HG03175 (cell line): Measurements from ENCODE around the gene WDR48.
A peak's percentile ranks its signal among the peaks of the same experiment; 100 is the strongest.

Experiments
- ATAC-seq: cut with Tn5 transposase; IDR thresholded peaks from one replicate; pipeline ENCODE4 v1.9.1; 2021; ENCODE audit warnings: mild to moderate bottlenecking, moderate library complexity; ENCODE audit not compliant: unreplicated experiment

The WDR48 gene

GRCh38 chr3:39118931-39119660 is 67.3 kb downstream of the WDR48 start:
- ATAC-seq, result no peak

GRCh38 chr3:39121621-39122020 is 69.8 kb downstream of the WDR48 start:
- no peak for ATAC-seq

DNA sequence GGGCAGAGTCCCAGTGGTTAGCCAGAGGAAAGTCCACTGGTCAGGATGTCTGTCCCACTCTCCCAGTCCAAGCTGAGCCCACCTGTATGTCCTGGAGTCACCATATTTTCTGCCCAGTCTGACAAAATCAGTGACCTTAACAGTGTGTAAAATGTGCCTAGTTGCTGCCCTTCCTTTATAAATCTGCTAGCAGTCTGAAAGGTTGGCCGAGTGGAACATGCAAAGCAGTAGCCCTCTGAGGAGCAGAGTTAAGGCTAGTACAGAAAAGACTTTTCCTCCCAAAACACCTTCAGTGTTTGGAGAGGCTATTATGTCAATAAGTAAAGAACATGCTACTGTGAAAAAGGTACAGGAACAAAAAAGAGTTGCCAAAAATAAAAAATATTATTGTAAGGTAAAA is 71.0 kb downstream of the WDR48 start:
- ATAC-seq, result peak; percentile 67

- no peak for ATAC-seq
Observed at GRCh38 chr3:39124876-39125840, 73.3 kb downstream of the WDR48 start.

DNA sequence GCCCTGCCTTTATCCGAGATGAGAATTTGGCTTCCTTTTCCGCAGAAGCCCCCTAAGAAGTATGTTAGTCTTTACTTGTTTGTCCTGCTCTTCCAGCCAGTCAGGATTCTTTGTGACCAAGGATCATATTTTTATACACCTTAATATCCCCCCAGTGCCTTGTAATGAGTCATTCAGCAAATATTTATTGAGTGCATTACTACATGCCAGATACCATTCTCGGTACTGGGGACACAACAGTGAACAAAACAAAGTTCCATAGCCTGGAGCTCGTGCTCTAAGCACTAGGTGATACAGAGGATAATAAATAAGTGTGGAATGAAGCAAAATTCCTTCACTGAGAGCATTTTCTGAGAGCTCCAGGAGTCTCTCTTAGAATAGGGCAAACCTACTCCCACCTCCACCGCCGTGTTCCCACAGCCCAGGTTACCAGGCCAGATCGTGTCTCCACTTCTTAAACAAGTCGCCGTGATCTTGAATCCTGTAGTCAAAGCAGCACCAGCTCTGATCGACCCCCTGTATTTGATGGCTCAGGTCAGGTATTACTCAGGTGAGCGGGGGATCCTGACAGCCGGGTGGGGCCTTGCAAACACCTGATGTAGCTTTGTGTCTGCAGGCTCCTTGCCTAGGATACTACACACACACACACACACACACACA is 74.2 kb downstream of the WDR48 start:
- no peak for ATAC-seq

- ATAC-seq, result no peak
Observed at GRCh38 chr3:39126532-39127071, 74.8 kb downstream of the WDR48 start.

DNA sequence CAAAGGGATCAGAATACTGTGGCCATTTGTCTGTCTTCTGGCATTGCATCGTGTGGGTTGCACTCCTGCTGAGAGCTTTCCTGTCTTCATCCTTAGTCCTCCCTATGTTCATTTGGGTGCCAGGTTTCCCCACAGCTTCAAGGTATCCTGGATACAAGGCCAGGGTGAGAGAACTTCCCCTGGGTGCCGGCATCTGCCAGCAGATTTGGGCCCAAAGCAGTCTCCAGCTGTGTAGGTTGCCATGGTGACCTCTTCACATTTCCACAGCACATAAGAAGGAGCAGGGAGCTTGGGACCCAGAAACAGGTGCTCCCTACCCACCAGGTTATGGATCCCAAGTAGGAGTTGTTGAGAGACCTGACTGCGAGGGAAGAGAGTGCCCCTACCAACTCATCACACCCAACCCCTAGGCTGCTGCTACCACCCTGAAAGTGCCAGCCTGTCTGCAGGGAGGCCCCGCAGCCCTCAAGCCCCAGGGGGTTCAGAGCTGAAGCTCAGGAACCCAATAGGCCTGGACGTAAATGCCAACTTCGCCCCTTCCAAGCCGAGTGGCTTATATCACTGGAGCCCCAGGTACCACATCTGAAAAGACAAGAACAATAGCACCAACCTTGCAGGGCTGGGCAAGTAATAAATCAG is 75.6 kb downstream of the WDR48 start:
- ATAC-seq, result no peak

GRCh38 chr3:39127908-39128304 is 76.1 kb downstream of the WDR48 start:
- no peak for ATAC-seq

DNA sequence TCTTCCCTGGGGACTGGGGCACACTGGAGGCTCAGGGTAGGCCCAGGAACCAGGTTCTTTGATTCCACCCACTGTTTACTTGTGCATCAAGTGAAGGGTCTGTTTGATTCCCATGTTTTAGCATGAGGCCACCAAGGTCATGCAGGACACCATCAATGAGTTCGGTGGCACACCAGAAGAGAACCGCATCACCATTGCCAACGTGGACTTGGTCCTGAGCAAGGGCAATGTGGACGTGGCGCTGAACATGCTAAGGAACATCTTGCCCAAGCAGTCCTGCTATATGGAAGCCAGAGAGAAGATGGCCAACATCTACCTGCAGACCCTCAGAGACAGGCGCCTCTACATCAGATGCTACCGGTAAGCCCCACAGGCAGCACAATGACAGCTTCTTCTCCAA is 77.1 kb downstream of the WDR48 start:
- no peak for ATAC-seq

DNA sequence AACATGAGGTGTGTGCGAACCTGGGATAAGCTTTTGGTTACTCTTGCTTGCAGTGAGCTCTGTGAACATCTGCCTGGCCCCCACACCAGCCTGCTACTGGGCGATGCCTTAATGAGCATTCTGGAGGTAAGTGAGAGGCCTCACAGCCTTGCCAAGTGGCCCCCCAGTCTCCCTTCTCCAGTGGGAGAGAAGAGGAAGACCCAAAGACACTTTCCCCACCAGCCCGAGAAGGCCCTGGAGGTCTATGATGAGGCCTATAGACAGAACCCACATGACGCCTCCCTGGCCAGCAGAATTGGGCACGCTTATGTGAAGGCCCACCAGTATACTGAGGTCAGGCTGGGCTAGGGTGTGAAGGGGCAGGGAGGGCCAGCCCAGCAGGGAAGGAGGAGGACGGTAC is 78.2 kb downstream of the WDR48 start:
- ATAC-seq, result no peak

DNA sequence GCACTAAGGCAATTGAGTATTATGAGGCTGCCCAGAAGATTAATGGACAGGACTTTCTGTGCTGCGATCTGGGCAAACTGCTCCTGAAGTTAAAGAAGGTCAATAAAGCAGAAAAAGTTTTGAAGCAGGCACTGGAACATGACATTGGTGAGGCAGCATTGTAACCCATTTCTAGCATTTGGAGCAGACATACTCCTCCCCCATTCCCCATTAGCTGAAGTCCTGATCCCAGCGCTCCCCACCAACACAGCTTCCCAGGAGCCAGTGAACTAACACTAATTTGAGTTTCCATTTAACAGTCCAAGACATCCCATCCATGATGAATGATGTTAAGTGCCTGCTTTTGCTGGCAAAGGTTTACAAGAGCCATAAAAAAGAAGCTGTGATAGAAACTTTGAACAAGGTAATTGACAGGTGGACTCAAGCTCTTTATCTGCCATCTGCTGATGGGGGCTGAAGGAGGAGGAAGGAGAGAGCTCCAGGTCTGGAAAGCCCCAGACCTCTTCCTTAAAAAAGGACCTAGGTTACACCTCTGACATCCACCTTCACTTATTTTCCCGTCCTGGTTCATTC is 79.0 kb downstream of the WDR48 start:
- no peak for ATAC-seq

GRCh38 chr3:39132096-39133092 is 80.6 kb downstream of the WDR48 start:
- ATAC-seq, result no peak

DNA sequence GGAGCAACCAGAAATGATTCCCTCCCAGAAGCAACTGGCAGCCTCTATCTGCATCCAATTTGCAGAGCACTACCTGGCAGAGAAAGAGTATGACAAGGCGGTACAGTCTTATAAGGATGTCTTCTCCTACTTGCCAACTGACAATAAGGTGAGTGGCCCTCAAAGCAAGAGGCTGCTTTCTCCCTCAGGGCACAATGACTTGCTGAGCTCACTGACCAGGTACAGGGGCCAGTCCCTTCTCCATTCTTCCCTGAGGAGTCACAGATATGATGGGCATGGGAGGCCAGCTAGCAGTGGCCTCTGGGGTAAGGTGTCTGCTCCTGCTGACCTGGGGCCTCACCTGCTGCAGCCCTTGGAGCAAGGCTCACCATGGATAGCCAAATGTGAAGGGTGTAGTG is 81.3 kb downstream of the WDR48 start:
- ATAC-seq, result no peak

DNA sequence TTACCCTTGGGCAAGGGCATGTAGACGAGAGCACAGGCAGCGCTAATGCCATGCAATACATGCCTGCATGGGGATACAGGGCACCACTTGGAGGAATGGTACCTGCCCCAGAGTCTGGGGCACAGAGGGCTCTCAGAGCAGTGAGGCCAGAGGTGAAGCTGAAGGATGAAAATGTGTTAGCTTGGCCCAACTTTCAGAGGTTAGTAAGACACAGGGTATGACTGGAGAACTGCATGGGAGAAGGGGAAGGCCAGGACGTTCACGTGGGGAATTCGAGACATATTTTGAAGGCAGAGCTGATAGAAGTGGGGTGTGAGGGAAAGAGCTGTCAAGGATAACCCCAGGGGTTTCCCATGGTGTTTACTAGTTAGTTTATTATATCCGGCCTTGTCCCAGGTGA is 82.0 kb downstream of the WDR48 start:
- ATAC-seq, result no peak

- ATAC-seq, result no peak
Observed at GRCh38 chr3:39134305-39134704, 82.5 kb downstream of the WDR48 start.

- no peak for ATAC-seq
Observed at GRCh38 chr3:39135170-39135805, 83.5 kb downstream of the WDR48 start.

GRCh38 chr3:39136533-39137434 is 85.0 kb downstream of the WDR48 start:
- ATAC-seq, result no peak

DNA sequence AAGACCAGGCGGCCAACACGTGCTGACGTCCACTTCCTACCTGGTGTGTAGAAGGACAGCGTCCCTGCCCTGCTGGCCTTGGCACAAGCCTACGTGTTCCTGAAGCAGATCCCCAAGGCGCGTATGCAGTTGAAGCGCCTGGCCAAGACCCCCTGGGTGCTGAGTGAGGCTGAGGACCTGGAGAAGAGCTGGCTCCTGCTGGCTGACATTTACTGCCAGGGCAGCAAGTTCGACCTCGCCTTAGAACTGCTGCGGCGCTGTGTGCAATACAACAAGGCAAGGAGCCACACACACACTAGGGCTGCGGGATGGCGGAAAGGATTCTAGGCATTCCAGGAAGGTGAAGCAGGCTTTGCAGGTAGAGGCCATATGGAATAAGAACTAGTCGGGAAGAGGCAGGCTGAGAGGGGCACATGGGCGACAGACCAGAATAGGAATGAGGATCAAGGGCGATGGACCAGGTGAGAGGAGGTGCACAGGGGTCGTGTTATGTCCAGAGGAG is 85.7 kb downstream of the WDR48 start:
- ATAC-seq, result no peak
